ENCODE data around the gene MAN1C1. TPM values are rescaled to one million over a fixed set of nuclear protein-coding genes. Genes with fewer than 3 reads are reported as not detected.

Gene MAN1C1
- total and polyA plus RNA-seq, 10 of the 15 experiments (the other 5 are each of a cell fraction or from before 2014, with no cell fraction given) = 0.12 to 0.56 (median 0.22) TPM; not detected in 3

DNA sequence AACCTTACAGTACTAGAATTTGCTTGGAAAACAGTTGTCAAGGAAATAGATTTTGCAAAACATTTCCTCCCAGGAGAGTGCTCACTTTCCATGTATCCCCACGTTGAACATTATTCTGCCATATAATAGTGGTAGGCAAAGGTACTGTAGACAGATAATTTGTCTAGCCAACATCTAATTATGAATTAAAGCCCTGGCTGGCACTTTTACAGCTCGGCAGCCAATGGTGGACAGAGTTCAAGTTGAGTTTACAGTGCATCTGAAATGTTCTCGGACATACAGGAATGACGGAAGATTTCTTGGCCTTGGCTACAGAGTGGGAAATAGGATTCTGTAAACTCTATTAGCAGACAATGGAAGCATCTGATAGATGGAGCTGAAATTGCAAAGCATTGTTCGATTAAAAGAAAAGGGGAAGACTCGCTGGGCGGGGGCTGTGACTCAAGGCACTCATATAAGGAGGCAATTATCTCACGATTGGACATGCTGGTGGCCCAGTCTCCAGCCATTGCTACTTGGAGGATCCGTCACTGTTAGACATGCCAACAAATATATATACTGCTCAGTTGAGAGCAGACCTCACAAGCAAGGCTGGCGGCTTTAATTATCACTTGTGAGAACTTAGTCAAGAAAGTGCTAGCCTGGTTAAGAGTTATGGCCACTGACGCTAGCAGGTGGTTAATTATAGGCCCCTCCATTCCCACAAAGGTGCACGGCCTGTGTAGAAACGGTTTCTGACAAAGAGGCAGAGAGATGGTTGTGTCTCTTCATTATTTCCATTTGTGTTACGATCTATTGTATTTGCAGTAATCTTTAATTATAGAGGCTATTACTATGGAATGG, 48.0 kb downstream of the MAN1C1 start:
- DNase-seq (ENCODE audit: low read depth, low spot score) = no peak
- Histone ChIP-seq H3K4me1 (ENCODE audit: control insufficient read depth, insufficient read depth, low read length) (no peaks in the 10 kb centered on the region), H3K4me3 (no peak overlapping the region), H3K79me2 (ENCODE audit: control insufficient read depth, insufficient read depth, low read length) (no peaks in the 10 kb centered on the region), H3K27ac (ENCODE audit: control insufficient read depth, insufficient read depth) (no peak overlapping the region), H3K9me3 (replicated peaks; ENCODE audit: control insufficient read depth, insufficient read depth, low read length) (no peaks in the 10 kb centered on the region), H3K4me2 (ENCODE audit: control insufficient read depth, insufficient read depth) (no peak overlapping the region), H3K9ac (ENCODE audit: control insufficient read depth, insufficient read depth, low read length) (no peak overlapping the region), H3K36me3 (ENCODE audit: control insufficient read depth in 2 of 2, insufficient read depth in 2 of 2, low read length in 1 of 2) (no peaks in the 10 kb centered on the region), H4K20me1 (ENCODE audit: control insufficient read depth, insufficient read depth) (no peaks in the 10 kb centered on the region), H3K27me3 (replicated peaks in 1 of 2; ENCODE audit: control insufficient read depth in 2 of 2, insufficient read depth in 2 of 2, low read length in 1 of 2) (peaks cover 0 to 5% of the 10 kb centered on the region in 2 experiments; a peak in 2 of 4 replicates), H2AFZ (ENCODE audit: control insufficient read depth, low read depth, low read length) (no peak overlapping the region)
- ChIA-PET SMC1A (ENCODE audit: uncharacterized antibody, unreplicated experiment) (no interaction called here), CTCF (no interaction called here), POLR2A (interaction anchor here (0.6 kb wide), 1 partner anchor 404 kb away, joined by 3 read pairs; no protein-coding TSS in a partner anchor), RAD21 (ENCODE audit: unreplicated experiment) (no interaction called here)
- intact Hi-C loops (cut with micrococcal nuclease; ENCODE audit: unreplicated experiment) = no loop called here
- in situ Hi-C loops (cut with MboI) = no loop called here
- no peak for ATAC-seq
- 55% methylated on average over 14 of the region's 14 CpGs for WGBS (ENCODE audit: insufficient coverage, insufficient replicate concordance, low lambda C conversion rate, missing lambda C conversion rate)
- FAIRE-seq = no peak
- BruUV-seq (replicated peaks) = no TSS peak
- TF ChIP-seq KLF5 (IDR thresholded peaks at IDR 0.05; ENCODE audit: partially characterized antibody) (no peak), HDAC6 (IDR thresholded peaks at IDR 0.05; ENCODE audit: unreplicated experiment) (no peak), SIX5 (IDR thresholded peaks at IDR 0.05; ENCODE audit: low read depth, low read length, severe bottlenecking) (no peak), CBX3 (IDR thresholded peaks at IDR 0.05; ENCODE audit: borderline replicate concordance, low read depth) (no peak)
- TF ChIP-seq, protein P1, sequence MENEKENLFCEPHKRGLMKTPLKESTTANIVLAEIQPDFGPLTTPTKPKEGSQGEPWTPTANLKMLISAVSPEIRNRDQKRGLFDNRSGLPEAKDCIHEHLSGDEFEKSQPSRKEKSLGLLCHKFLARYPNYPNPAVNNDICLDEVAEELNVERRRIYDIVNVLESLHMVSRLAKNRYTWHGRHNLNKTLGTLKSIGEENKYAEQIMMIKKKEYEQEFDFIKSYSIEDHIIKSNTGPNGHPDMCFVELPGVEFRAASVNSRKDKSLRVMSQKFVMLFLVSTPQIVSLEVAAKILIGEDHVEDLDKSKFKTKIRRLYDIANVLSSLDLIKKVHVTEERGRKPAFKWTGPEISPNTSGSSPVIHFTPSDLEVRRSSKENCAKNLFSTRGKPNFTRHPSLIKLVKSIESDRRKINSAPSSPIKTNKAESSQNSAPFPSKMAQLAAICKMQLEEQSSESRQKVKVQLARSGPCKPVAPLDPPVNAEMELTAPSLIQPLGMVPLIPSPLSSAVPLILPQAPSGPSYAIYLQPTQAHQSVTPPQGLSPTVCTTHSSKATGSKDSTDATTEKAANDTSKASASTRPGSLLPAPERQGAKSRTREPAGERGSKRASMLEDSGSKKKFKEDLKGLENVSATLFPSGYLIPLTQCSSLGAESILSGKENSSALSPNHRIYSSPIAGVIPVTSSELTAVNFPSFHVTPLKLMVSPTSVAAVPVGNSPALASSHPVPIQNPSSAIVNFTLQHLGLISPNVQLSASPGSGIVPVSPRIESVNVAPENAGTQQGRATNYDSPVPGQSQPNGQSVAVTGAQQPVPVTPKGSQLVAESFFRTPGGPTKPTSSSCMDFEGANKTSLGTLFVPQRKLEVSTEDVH (IDR thresholded peaks at IDR 0.05; ENCODE audit: low read depth, partially characterized antibody) = no peak
- TF ChIP-seq, protein P2, sequence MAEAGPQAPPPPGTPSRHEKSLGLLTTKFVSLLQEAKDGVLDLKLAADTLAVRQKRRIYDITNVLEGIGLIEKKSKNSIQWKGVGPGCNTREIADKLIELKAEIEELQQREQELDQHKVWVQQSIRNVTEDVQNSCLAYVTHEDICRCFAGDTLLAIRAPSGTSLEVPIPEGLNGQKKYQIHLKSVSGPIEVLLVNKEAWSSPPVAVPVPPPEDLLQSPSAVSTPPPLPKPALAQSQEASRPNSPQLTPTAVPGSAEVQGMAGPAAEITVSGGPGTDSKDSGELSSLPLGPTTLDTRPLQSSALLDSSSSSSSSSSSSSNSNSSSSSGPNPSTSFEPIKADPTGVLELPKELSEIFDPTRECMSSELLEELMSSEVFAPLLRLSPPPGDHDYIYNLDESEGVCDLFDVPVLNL (IDR thresholded peaks at IDR 0.05; ENCODE audit: low read depth, low read length) = no peak

All from GM12878 (cell line).